ACC112 (cell line): ENCODE results near the gene GPRIN2.
A peak's percentile ranks its signal among the peaks of the same experiment; 100 is the strongest.

Experiments used
- H2AFZ ChIP-seq: fragments of 200-600 bp; sonication (generic); one replicate; pipeline ENCODE4 v1.6.0; 2017; ENCODE audit warnings: antibody characterized with exemption, low read length; ENCODE audit not compliant: unreplicated experiment
- H3K27ac ChIP-seq: fragments of 200-600 bp; sonication (generic); 2 replicates; pipeline ENCODE4 v1.5.1; 2014; ENCODE audit warnings: low read depth, mild to moderate bottlenecking, antibody characterized with exemption, low read length, moderate library complexity
- H3K27me3 ChIP-seq: fragments of 200-600 bp; sonication (generic); 2 replicates; pipeline ENCODE4 v1.6.1; 2014; ENCODE audit warnings: mild to moderate bottlenecking, antibody characterized with exemption, low read length, moderate library complexity, mixed read lengths; ENCODE audit not compliant: insufficient read depth
- H3K36me3 ChIP-seq: fragments of 200-600 bp; sonication (generic); 2 replicates; pipeline ENCODE4 v1.6.1; 2016; ENCODE audit warnings: mild to moderate bottlenecking, antibody characterized with exemption, low read length, moderate library complexity, mixed read lengths; ENCODE audit not compliant: insufficient read depth
- H3K4me1 ChIP-seq: fragments of 200-600 bp; sonication (generic); one replicate; pipeline ENCODE4 v1.6.1; 2016; ENCODE audit warnings: low read length, mixed read lengths; ENCODE audit not compliant: insufficient read depth, unreplicated experiment, control insufficient read depth
- H3K4me3 ChIP-seq: fragments of 200-600 bp; sonication (generic); 2 replicates; pipeline ENCODE4 v1.5.1; 2014; ENCODE audit warnings: mild to moderate bottlenecking, low read depth, low read length
- H3K79me2 ChIP-seq: fragments of 200-600 bp; sonication (generic); one replicate; pipeline ENCODE4 v1.6.0; 2016; ENCODE audit warnings: low read length; ENCODE audit not compliant: control insufficient read depth, unreplicated experiment, insufficient read depth

GPRIN2 gene

DNA sequence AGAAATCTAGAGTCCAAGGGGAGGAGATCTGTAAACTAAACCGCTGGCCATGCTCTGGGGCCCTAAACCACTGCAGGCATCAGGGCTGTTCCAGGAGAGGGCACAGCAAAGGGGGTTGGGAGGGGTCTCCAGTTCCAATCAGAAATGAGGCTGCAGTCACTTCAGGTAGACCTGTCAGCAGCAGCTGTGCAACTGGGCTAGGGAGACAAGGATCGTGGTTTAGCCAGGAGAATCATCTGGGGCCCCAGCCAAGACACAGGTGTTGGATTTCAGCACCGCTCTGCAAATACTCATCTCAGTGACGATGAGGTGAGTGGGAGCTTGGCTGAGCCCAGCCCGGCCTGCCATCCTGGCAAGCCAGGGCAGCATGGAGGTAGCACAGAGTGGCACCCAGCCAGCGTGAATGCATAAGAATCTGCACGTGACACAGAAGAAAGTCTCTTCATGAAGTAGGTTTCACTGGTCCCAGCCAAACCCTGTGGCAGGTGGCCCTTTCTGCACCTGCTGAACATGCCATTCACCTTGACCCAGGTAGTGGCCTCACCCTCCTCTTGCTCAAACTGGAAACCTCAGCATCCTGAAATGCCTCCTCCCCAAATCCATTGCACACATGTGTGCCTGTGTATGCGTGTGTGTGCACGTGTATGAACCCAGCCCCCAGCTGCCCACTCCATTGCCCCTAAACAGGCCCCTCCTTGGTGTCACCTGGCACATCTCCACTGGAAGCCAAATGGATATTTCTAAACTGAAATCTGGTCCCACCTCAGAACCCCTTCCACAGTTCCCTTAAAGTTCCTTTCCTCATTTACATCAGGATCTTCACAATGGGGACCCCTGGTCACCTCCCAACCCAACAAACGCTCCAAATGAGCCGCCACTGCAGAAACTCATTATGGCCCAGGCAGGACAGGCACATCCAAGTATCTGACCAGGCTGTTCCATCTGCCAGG is 9.6 kb downstream of the GPRIN2 start:
- Histone ChIP-seq H3K4me1 (no peaks in the 10 kb centered on the region), H3K27ac (no peak overlapping the region), H3K27me3 (no peaks in the 10 kb centered on the region), H3K4me3 (no peak overlapping the region), H3K79me2 (no peaks in the 10 kb centered on the region), H3K36me3 (no peaks in the 10 kb centered on the region), H2AFZ (no peak overlapping the region)

DNA sequence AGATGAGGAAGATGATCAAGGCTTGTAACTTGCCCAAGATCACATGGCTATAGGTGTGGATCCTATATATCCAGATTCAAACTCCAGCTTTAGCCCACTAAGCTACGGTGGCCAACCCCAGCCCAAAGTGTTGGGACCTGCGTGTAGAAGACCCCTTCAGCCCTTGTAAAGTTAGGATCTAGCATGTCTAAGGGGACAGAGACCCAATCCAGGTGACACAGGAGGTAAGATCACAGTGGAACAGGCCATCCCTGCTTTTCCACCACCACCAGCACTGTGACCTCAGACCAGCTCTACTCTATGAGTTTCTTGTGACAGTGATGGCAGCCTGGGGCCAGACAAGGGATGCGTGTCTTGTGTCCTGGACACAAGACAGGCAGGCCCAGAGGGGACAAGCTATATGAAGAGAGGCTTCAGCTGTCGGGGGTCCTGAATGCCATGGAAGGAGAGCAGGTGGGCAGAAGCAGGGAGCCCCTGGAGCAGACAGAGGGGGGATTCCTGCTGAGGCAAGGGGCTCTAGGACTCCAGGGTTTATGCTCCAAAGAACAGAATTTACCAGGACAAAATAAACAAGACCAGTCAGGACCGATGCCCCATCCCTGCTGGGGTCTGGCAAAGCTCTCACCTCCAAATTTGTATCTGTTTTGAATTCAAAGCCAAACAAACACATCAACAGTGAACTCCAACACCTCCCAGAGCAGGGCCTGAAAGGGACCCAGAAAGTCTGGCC is 10.4 kb downstream of the GPRIN2 start:
- H3K27ac ChIP-seq: no peak overlapping the region
- H3K4me3 ChIP-seq: no peak overlapping the region
- no peaks in the 10 kb centered on the region for H3K4me1 ChIP-seq
- H3K27me3 ChIP-seq: no peaks in the 10 kb centered on the region
- H3K79me2 ChIP-seq: no peaks in the 10 kb centered on the region
- no peaks in the 10 kb centered on the region for H3K36me3 ChIP-seq
- no peak overlapping the region for H2AFZ ChIP-seq

DNA sequence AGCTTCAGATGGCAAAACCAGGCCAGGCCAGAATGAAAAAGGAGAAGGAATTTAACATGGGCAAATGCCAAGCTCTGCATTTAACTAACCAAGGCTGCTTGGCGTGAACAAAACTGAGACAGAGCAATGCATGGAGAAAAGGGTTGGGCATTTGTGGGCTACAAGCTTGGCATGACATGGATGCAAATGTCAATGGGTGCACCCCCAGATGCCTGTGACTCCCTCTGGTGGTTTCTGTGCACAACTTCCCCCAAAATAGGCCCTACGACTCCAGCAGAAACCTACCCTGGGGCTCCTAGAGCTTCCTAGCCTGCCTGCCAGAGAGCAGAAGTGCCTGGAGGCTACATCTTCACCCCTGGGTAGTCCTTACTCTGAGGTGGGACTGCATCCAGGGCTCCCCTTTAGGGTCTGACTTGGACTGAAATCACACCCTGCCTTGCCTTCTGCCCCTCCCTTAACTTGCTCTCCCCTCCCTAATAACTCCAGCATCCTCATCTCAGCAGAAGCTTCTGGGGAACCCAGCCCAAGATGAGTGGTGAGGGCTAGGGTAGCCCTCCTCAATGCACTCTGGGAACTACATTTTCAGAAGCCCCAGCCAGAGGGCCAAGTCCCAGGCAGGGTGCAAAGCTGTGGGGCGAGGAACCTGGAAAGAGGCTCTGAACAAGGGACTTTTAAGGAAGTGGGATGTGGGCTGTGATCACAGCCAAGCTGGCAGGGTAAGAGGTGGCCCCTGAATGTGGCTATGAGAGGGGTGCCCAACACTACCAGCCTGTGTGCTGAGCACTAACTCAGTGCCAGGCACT is 11.3 kb downstream of the GPRIN2 start:
- Histone ChIP-seq H3K27me3 (no peaks in the 10 kb centered on the region), H3K4me3 (no peak overlapping the region), H3K36me3 (no peaks in the 10 kb centered on the region), H2AFZ (no peak overlapping the region), H3K79me2 (no peaks in the 10 kb centered on the region), H3K4me1 (peaks cover 7% of the 10 kb centered on the region), H3K27ac (no peak overlapping the region)

DNA sequence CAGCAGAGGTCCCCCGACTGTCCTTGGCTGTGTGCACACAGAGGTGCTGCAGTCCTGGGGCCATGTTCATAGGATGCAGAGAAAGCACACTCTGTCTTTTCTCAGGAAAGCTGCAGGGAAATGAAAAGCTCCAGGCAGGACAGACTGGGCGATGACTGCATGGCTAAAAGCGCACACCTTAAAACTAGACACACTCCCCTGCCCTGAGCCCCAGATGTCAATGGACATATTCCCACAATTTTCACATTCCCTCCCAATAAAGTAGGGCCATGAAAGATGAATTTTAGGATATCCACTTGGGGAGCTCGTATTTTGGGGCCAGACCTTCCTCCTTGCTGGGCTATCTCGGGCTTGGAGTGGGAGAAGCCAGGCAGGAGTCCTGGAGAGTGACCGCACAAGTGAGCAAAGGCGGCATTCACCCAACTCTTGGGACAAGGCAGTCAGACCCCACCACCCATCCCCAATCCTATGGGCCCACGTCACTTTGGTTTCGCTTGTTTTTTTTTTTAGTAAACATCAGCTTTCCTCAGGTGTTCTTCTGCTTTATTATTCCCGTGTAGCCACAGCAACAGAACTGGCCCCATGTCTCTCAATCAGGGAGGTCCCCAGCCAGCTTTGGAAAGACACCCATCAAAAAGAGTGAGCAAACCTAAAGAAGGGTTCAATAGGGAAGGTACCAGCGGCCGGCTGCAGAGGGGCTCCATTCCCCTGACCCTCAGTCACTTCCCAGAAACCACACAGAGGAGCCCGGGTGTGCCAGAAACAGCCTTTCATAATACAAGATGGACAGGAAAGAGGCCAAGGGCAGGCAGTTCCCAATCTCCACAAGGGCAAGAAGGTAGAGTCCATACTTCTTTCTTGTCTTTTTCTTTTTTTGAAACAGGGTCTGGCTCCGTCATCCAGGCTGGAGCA is 12.7 kb downstream of the GPRIN2 start:
- H3K4me3 ChIP-seq: no peak overlapping the region
- no peak overlapping the region for H3K27ac ChIP-seq
- no peak overlapping the region for H2AFZ ChIP-seq
- no peaks in the 10 kb centered on the region for H3K79me2 ChIP-seq
- peaks cover 15% of the 10 kb centered on the region for H3K4me1 ChIP-seq
- H3K36me3 ChIP-seq: no peaks in the 10 kb centered on the region
- H3K27me3 ChIP-seq: no peaks in the 10 kb centered on the region

DNA sequence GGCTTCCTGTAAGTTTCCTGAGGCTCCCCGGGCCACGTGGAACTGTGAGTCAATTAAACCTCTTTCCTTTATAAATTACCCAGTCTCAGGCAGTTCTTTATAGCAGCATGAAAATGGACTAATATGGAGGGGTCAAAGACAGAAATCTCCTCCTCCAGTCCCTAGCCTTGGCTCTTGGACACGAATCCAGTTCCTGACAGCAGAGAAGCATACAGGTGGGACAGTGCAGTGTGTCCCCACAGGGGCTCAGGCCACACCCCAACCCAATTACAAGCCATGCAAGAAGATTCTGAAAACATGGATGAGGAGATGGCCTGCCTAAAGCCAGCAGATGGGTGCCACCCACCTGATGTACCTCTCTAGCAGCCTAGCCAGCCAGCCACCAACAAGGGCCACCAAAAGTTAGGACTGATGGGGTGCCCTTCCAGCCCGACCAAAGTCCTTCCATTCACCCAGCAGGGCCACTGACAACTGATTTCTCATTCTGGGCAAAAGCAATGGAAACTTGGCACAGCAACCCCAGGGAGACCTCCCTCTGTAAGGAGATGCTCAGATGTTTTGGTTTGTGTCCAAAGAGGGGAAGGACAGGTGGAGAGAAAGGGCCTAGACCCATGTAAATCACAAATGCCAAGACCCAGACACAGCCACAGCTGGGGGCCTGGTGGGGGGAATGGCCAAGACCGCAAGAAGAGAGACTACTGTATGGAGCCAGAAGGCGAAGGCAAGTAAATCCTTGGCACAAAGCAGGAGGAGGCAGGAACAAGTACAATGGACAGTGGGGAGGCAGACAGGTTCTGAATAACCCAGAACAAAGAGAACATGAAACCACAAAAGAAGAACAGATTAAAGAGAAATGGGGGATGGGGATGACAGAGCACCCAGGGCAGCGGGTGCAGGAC is 13.6 kb downstream of the GPRIN2 start:
- H2AFZ ChIP-seq: no peak overlapping the region
- H3K36me3 ChIP-seq: no peaks in the 10 kb centered on the region
- peaks cover 15% of the 10 kb centered on the region for H3K4me1 ChIP-seq
- no peaks in the 10 kb centered on the region for H3K79me2 ChIP-seq
- H3K27ac ChIP-seq: no peak overlapping the region
- no peak overlapping the region for H3K4me3 ChIP-seq
- no peaks in the 10 kb centered on the region for H3K27me3 ChIP-seq

DNA sequence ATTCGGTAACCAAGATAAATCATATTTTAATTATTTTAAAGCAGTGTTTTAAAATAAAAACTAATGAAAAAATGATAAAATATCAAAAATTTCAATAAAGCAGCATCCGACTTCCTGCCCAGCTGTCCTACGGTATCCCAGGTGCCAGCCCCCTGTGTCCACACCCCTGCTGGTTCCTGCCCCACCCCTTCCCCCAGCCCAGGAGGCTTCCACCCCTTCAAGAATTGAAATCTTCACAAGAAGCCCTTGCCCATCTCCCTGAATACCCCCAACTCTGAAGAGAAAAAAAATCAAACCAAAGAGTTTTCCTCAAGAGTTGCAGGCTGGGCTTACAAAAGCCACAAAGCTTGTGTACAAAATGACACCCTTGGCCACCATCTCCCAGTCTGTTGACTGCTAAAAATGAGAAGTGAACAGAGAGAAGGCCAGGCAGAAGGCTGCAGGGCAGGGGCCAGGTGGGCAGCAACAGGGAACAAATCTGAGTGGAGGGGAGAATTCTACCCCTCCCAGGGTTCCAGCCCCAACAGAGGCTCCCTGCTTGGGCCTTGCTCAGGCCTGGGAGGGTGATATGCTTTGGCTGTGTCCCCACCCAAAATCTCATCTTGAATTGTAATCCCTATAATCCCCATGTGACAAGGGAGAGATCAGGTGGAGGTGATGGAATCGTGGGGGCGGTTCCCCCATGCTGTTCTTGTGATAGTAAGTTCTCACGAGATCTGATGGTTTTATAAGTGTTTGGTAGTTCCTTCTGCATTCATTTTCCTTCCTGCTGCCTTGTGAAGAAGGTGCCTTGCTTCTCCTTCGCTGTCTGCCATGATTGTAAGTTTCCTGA is 14.5 kb downstream of the GPRIN2 start:
- Histone ChIP-seq H2AFZ (no peak overlapping the region), H3K27me3 (no peaks in the 10 kb centered on the region), H3K4me1 (peaks cover 15% of the 10 kb centered on the region), H3K27ac (no peak overlapping the region), H3K36me3 (no peaks in the 10 kb centered on the region), H3K79me2 (no peaks in the 10 kb centered on the region), H3K4me3 (no peak overlapping the region)

DNA sequence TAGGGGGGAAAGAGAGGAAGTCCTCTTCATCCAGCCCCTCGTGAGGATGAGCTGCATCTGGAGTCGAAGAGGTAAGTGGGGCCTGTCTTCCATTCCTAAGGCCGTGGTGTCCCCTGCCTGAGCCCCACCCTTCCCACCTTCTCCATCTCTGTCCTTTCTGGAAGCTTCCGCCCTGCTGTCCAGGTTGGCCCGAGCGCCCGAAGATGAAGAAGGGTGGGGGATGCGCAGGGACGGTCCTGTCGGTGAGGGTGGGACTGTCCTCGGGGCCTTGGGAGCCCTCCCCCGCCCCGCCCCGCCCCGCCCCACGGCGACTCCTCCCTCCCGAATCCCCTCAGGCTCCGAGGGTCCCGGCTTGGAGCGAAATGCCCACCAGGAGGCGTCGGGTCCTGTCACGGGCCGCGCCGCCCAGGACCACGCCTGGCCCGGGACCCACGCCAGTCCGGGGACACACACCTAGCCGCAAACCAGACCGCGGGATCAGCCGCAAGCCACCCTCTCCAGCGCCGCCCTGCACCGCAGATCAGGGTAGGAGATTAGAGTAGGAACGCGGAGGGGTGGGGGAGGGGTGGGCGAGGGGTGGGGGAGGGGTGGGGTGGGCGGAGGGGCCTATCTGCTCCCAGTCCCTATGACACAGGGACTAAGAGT is 15.3 kb downstream of the GPRIN2 start:
- Histone ChIP-seq H2AFZ (peak overlapping the region; percentile 96), H3K36me3 (no peaks in the 10 kb centered on the region), H3K27ac (no peak overlapping the region), H3K4me3 (no peak overlapping the region), H3K4me1 (peaks cover 15% of the 10 kb centered on the region), H3K27me3 (no peaks in the 10 kb centered on the region), H3K79me2 (no peaks in the 10 kb centered on the region)

DNA sequence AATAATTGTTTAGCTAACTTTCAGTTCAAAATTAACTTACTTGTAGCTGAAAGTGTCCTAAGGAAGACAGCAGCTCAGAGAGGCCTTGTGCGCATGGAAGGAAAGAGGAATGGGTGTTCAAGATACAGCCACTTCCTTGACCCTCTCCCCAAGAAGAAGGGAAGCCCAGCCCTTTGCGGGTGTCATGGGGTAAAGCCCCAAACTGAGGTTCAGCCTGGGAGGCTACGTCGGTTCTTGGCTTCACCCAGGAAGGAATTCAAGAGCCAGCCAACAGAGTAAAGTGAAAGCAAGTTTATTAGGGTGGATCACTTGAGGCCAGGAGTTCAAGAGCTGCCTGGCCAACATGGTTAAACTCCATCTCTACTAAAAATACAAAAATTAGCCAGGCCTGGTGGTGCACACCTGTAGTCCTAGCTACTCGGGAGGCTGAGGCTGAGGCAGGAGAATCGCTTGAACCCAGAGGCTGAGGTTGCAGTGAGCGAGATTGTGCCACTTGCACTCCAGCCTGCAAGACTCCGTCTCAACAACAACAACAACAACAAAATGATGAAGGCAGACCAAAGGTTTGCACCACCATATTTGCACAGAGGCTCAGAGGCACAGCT is 15.9 kb downstream of the GPRIN2 start:
- H3K27ac ChIP-seq: peak overlapping the region; percentile 27
- no peaks in the 10 kb centered on the region for H3K27me3 ChIP-seq
- H3K4me3 ChIP-seq: peak overlapping the region; percentile 57
- no peaks in the 10 kb centered on the region for H3K79me2 ChIP-seq
- no peaks in the 10 kb centered on the region for H3K36me3 ChIP-seq
- peaks cover 15% of the 10 kb centered on the region for H3K4me1 ChIP-seq
- H2AFZ ChIP-seq: peak overlapping the region; percentile 96
